GM12891 (cell line): ENCODE data around the gene BICRAL.

Experiments
- DNase-seq: peaks from one replicate; pipeline ENCODE4 v3.0.0; 2011; ENCODE audit warnings: low spot score; ENCODE audit not compliant: insufficient read length
- FAIRE-seq: peaks from 2 replicates; lab custom pipeline; 2011; peaks lifted over from hg19 to GRCh38; lab: Jason Lieb, UNC
- PAX5 ChIP-seq: IDR thresholded peaks from 2 replicates; pipeline ENCODE4 v1.6.1; 2011; ENCODE audit warnings: low read length, moderate library complexity, mild to moderate bottlenecking; ENCODE audit not compliant: insufficient read depth, severe bottlenecking
- POLR2A ChIP-seq: IDR thresholded peaks from 2 replicates; pipeline ENCODE4 v1.6.1; 2011; ENCODE audit warnings: low read depth, low read length, control low read depth
- POLR2AphosphoS5 ChIP-seq: IDR thresholded peaks from 2 replicates; pipeline ENCODE4 v1.6.1; 2011; ENCODE audit warnings: low read depth, low read length, control low read depth
- POU2F2 ChIP-seq: IDR thresholded peaks from 2 replicates; pipeline ENCODE4 v1.6.1; 2011; ENCODE audit warnings: low read depth, mild to moderate bottlenecking, control low read depth, low read length, moderate library complexity
- SPI1 ChIP-seq: IDR thresholded peaks from 2 replicates; pipeline ENCODE4 v1.6.1; 2011; ENCODE audit warnings: low read depth, low read length, control low read depth
- TAF1 ChIP-seq: IDR thresholded peaks from 2 replicates; pipeline ENCODE4 v1.6.1; 2011; ENCODE audit warnings: low read depth, low read length, control low read depth

BICRAL gene

GRCh38 chr6:42817907-42818306 is 36.1 kb downstream of the BICRAL start:
- FAIRE-seq: no peak
- no peak for TF ChIP-seq POLR2A
- no peak for TF ChIP-seq POLR2AphosphoS5
- TF ChIP-seq POU2F2: no peak
- TF ChIP-seq PAX5: no peak
- no peak for TF ChIP-seq SPI1
- no peak for TF ChIP-seq TAF1
- DNase-seq: no peak

- FAIRE-seq: no peak
- no peak for DNase-seq
- TF ChIP-seq POLR2AphosphoS5 (no peak), PAX5 (no peak), POU2F2 (no peak), TAF1 (no peak), POLR2A (no peak), SPI1 (no peak)
Measured at GRCh38 chr6:42818416-42818815, 36.6 kb downstream of the BICRAL start.

- FAIRE-seq (no peak), DNase-seq (no peak)
- no peak for TF ChIP-seq PAX5
- no peak for TF ChIP-seq SPI1
- TF ChIP-seq POLR2A: no peak
- no peak for TF ChIP-seq TAF1
- no peak for TF ChIP-seq POLR2AphosphoS5
- no peak for TF ChIP-seq POU2F2
Measured at GRCh38 chr6:42818878-42819277, 37.0 kb downstream of the BICRAL start.

DNA sequence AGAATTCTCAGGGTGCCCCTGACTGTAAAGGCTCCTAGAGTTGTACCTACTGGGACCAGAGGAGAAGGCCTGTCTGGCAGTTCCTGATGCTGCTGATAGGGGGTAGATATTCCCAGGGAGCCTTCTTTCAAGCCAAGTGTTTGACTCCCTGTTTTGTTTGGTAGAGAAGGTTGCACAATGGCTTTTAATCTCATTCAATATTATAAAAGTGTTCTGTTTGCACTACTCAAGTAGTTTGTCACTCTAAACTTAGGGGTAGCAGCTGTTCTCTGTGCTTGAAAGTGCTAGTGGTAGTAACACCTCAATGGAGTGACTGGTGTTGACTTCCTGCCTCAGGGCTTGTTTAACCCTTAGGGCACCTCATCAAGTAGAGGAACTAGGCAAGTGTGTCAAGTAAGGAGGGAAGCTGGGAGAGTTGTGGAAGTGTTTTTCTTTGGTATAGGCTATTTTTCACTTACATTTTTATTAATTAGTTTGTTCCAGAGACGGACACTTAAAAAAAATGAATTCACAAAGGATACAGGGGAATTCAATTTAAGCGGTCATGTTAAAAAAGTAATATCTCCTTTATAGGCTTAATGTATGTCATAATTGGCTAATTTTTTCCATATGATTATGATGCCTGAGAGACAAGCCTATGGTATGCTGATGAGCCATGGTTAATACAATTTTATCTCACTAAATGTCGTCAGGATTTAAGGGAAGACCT is 38.1 kb downstream of the BICRAL start:
- no peak for TF ChIP-seq POLR2AphosphoS5
- no peak for TF ChIP-seq POU2F2
- no peak for TF ChIP-seq SPI1
- no peak for TF ChIP-seq TAF1
- TF ChIP-seq PAX5: no peak
- TF ChIP-seq POLR2A: no peak
- DNase-seq (no peak), FAIRE-seq (no peak)

DNA sequence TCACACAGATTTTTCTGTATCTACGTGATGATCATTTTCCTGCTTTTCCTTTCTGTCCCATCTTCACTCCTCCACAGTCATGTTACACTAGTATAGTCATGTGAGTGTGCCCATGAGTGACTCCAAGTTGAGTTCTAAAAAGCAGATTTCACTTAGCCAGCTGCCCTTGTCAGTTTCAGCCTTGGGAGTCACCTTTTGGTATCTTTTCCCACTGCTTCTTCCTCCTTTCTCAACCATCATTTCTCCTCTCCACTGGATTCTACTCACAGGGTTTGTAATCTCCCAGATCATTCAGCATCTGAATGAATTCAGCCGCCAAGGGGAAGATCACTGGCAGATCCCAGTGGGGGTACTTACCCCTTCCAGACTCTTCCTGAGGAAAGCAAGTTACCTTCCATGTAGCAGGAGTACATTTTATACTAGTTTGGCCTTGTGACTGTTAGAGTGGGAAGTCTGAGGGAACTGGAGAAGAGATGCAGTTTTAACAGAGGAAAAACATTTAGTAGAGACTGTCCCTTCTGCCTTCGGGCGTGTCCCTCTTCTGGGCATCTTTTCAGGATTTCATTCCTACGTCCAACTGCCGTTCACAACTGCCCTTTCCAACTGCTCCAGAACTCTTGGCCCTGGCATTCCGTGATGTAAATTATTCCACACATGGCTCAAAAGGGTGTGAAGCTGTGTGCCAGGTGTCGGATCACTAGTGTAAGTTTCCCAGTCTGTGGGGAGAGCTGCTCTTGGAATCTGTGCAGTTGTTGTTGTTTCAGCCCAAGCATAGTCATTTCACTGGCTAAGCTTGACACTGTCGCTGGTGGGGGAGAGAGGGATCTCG is 38.9 kb downstream of the BICRAL start:
- DNase-seq (no peak), FAIRE-seq (no peak)
- TF ChIP-seq POU2F2 (no peak), POLR2AphosphoS5 (no peak)

DNA sequence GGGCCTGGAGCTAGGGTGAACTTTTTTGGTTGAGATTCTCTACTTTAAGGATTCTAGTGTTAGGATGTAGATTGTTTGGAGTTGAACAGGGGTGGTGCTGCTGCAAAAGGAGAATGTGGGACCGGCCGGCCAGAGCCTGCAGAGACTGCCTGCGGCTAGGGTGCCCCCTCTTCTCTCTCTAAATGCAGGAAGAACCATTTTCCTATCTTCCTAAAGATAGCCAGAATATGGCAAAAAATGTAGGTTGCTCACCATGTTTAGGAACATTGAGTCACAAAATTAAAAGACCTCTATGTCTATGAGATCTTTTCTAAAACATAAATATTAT is 39.5 kb downstream of the BICRAL start:
- no peak for DNase-seq
- TF ChIP-seq PAX5: no peak
- TF ChIP-seq POLR2A: no peak
- TF ChIP-seq TAF1: no peak
- no peak for TF ChIP-seq POU2F2
- TF ChIP-seq POLR2AphosphoS5: no peak
- no peak for TF ChIP-seq SPI1
- no peak for FAIRE-seq

DNA sequence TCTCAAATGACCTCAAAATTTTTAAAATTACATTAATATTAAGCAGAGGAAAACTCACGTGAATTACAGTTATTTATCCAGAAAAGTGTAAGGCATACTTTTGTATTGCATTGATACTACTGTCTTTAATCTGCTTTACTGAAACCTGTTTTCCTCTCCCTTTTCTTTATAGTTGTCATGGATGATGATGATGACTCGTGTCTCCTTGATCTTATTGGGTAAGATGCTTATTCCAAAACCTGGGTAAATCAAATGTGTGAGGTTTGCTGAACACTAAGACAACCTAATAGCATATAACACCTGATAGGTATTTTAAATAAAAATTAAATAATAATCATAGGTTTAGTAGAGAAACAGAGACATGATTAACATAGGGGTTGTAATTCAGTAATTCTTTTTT is 40.0 kb downstream of the BICRAL start:
- DNase-seq (no peak), FAIRE-seq (no peak)
- no peak for TF ChIP-seq POU2F2
- TF ChIP-seq SPI1: no peak
- no peak for TF ChIP-seq POLR2AphosphoS5
- no peak for TF ChIP-seq TAF1
- no peak for TF ChIP-seq PAX5
- TF ChIP-seq POLR2A: no peak

- no peak for TF ChIP-seq POLR2AphosphoS5
- no peak for DNase-seq
- FAIRE-seq: no peak
Measured at GRCh38 chr6:42829561-42830092, 47.8 kb downstream of the BICRAL start.

DNA sequence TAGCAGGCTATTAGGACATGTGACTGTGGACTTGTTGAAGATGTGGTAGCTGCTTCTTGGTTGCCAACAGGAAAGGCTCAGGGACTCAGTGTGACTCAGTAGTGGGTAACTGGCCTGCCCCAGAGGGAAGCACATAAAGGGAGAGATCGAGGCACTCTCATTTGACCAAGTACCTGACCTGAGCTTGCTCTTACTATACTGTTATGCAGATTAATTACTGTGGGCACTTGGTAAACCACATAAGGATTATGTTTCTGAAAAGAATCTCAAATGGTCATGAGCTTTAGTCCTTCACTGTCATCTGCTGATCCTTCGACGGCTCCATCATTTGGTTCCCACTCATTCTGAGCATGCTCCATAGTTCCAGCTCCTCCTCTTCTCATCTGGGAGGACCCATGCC is 49.4 kb downstream of the BICRAL start:
- no peak for DNase-seq
- FAIRE-seq: no peak
- TF ChIP-seq POU2F2: no peak
- no peak for TF ChIP-seq SPI1
- no peak for TF ChIP-seq POLR2A
- no peak for TF ChIP-seq POLR2AphosphoS5
- no peak for TF ChIP-seq PAX5
- TF ChIP-seq TAF1: no peak

DNA sequence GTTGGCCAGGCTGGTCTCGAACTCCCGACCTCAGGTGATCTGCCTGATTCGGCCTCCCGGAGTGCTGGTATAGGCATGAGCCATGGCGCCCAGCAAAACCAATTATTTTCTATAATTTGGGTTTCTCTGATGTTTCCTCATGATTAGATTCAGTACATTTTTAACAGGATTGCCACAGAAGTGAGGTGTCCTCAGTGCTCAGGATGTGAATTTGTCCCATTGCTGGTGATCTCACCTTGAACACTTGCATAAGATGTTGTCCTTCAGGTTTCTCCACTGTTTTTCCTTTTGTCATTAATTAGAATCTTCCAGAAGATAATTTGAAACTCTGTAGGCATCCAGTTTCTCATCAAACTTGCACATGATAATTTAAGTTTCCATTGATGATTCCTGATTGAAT is 52.2 kb downstream of the BICRAL start:
- DNase-seq (no peak), FAIRE-seq (no peak)
- TF ChIP-seq SPI1 (no peak), POLR2A (no peak), TAF1 (no peak), POU2F2 (no peak), PAX5 (no peak), POLR2AphosphoS5 (no peak)
